ENCODE measurements around the gene IL1RAPL1.
A peak's percentile ranks its signal among the peaks of the same experiment; 100 is the strongest.

The IL1RAPL1 gene

GRCh38 chrX:29652484-29652883 lies 1065.2 kb downstream of the IL1RAPL1 start:
- no peak for DNase-seq (ENCODE audit: low spot score)

GRCh38 chrX:29653721-29654120 lies 1066.5 kb downstream of the IL1RAPL1 start:
- DNase-seq (ENCODE audit: low spot score): no peak

GRCh38 chrX:29659911-29660310 lies 1072.7 kb downstream of the IL1RAPL1 start:
- no peak for DNase-seq (ENCODE audit: low spot score)

- DNase-seq (ENCODE audit: low spot score): no peak
Measured at GRCh38 chrX:29661290-29661689, 1074.0 kb downstream of the IL1RAPL1 start.

- DNase-seq (ENCODE audit: low spot score): no peak
Measured at GRCh38 chrX:29662101-29662500, 1074.9 kb downstream of the IL1RAPL1 start.

- DNase-seq (ENCODE audit: low spot score): peak; percentile 51
Measured at GRCh38 chrX:29662759-29663503, 1075.7 kb downstream of the IL1RAPL1 start.

- DNase-seq (ENCODE audit: low spot score): no peak
Measured at GRCh38 chrX:29665532-29665931, 1078.3 kb downstream of the IL1RAPL1 start.

GRCh38 chrX:29666366-29666765 lies 1079.1 kb downstream of the IL1RAPL1 start:
- DNase-seq (ENCODE audit: low spot score): no peak

GRCh38 chrX:29671421-29671820 lies 1084.2 kb downstream of the IL1RAPL1 start:
- DNase-seq (ENCODE audit: low spot score): no peak

GRCh38 chrX:29687687-29688086 lies 1100.4 kb downstream of the IL1RAPL1 start:
- peak; percentile 18 for DNase-seq (ENCODE audit: low spot score)

GRCh38 chrX:29690061-29690460 lies 1102.8 kb downstream of the IL1RAPL1 start:
- DNase-seq (ENCODE audit: low spot score): no peak

- DNase-seq (ENCODE audit: low spot score): no peak
Measured at GRCh38 chrX:29691044-29691443, 1103.8 kb downstream of the IL1RAPL1 start.

- no peak for DNase-seq (ENCODE audit: low spot score)
Measured at GRCh38 chrX:29693912-29694311, 1106.7 kb downstream of the IL1RAPL1 start.

- no peak for DNase-seq (ENCODE audit: low spot score)
Measured at GRCh38 chrX:29699239-29699638, 1112.0 kb downstream of the IL1RAPL1 start.

GRCh38 chrX:29707088-29707487 lies 1119.8 kb downstream of the IL1RAPL1 start:
- DNase-seq (ENCODE audit: low spot score): no peak

GRCh38 chrX:29721152-29721551 lies 1133.9 kb downstream of the IL1RAPL1 start:
- DNase-seq (ENCODE audit: low spot score): no peak

- no peak for DNase-seq (ENCODE audit: low spot score)
Measured at GRCh38 chrX:29724316-29724715, 1137.1 kb downstream of the IL1RAPL1 start.

- peak; percentile 66 for DNase-seq (ENCODE audit: low spot score)
Measured at GRCh38 chrX:29726811-29727210, 1139.6 kb downstream of the IL1RAPL1 start.

GRCh38 chrX:29728639-29729038 lies 1141.4 kb downstream of the IL1RAPL1 start:
- no peak for DNase-seq (ENCODE audit: low spot score)

- no peak for DNase-seq (ENCODE audit: low spot score)
Measured at GRCh38 chrX:29744966-29745365, 1157.7 kb downstream of the IL1RAPL1 start.

GRCh38 chrX:29746326-29746725 lies 1159.1 kb downstream of the IL1RAPL1 start:
- DNase-seq (ENCODE audit: low spot score): no peak

- DNase-seq (ENCODE audit: low spot score): peak; percentile 8
Measured at GRCh38 chrX:29762006-29762405, 1174.8 kb downstream of the IL1RAPL1 start.

- DNase-seq (ENCODE audit: low spot score): no peak
Measured at GRCh38 chrX:29775890-29776289, 1188.6 kb downstream of the IL1RAPL1 start.

GRCh38 chrX:29787656-29788055 lies 1200.4 kb downstream of the IL1RAPL1 start:
- no peak for DNase-seq (ENCODE audit: low spot score)

Measured in Ammon's horn (tissue), 1 donor.